Lower leg skin (tissue), 3 donors: Measurements from ENCODE around the gene ENDOV.

Source experiments
- POLR2A ChIP-seq, 2 donors: fragments of 450-650 bp; IDR thresholded peaks; one replicate each; pipeline ENCODE4 v1.6.1; 2016 to 2017; ENCODE audit warnings: antibody characterized with exemption in 2 of 2, mild to moderate bottlenecking in 1 of 2, moderate library complexity in 1 of 2
- TF ChIP-seq, protein P1 (sequence below), 3 donors: fragments of 450-650 bp; IDR thresholded peaks; one replicate each; pipeline ENCODE4 v1.5.1; 2016; ENCODE audit warnings: antibody characterized with exemption in 3 of 3, mild to moderate bottlenecking in 3 of 3, moderate library complexity in 2 of 3

DNA sequence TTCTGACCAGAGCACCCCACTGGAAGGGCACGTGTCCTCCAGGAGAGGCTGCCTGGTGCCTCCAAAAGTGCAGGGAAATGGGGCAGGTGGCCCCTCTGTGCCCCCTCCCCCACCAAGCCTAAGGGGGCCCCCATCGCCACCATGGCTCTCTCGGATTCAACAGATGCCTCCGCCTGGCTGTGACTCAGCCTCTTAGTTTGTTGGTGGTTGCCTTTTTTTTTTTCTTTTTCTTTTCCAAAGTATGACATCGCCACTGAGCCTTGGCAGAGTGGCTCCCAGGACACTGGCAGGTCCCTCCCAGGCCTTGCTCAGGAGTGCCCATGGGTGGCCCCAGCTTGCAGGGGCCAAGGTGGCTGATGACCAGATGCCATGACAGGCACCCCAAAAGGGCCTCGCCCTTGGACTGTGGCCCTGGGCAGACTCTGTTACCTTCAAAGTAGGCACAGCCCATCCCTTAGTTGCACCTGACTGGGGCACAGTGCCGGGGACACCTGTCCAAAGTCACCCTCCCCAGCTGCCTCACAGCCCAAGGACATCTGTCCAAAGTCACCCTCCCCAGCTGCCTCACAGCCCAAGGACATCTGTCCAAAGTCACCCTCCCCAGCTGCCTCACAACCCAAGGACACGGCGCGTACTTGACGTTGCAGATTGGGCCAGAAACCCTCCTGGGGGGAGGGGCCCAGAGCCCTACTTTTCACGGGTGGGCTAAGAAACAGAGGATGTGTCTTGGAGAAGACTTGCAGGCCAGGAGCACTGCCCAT, 31.9 kb downstream of the ENDOV start:
- no peak for TF ChIP-seq POLR2A (IDR thresholded peaks at IDR 0.05)
- TF ChIP-seq, protein P1, sequence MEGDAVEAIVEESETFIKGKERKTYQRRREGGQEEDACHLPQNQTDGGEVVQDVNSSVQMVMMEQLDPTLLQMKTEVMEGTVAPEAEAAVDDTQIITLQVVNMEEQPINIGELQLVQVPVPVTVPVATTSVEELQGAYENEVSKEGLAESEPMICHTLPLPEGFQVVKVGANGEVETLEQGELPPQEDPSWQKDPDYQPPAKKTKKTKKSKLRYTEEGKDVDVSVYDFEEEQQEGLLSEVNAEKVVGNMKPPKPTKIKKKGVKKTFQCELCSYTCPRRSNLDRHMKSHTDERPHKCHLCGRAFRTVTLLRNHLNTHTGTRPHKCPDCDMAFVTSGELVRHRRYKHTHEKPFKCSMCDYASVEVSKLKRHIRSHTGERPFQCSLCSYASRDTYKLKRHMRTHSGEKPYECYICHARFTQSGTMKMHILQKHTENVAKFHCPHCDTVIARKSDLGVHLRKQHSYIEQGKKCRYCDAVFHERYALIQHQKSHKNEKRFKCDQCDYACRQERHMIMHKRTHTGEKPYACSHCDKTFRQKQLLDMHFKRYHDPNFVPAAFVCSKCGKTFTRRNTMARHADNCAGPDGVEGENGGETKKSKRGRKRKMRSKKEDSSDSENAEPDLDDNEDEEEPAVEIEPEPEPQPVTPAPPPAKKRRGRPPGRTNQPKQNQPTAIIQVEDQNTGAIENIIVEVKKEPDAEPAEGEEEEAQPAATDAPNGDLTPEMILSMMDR (IDR thresholded peaks at IDR 0.05): no peak
